Epithelial cell of prostate (primary cell): ENCODE results near the gene OR5H14.
"Not testable (repeated sequence)": the region's sequence is repeated elsewhere in the genome, so short reads cannot be mapped to it uniquely, and the experiment has no call there.

ENCODE experiments used
- DNase-seq: peaks from one replicate; pipeline ENCODE4 v3.0.0-alpha.2; 2011; ENCODE audit warnings: low read depth, low spot score
- H3K27ac ChIP-seq: fragments of 450-650 bp; 2 replicates; pipeline ENCODE4 v1.5.1; 2017; ENCODE audit warnings: mild to moderate bottlenecking

Gene OR5H14

DNA sequence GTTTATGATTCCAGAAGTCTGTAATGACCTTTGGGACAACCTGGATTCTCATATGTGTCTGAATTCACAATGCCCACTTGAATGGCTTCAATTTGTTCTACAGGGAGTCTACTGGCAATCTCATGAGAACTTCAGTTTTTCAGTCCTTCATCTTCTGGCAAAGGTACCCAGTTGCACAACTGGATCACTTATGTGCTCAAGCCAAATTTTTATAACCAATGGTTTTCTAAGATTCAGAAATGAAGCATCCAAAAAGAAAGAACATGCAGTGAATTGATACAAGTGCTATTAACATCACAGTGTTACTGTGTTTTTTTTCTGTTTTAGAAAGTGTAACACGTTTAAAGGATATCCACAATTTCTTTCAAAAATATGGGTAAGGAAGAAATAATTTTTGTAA is at the start of gene OR5H14:
OR5H14 (plus strand) TSS at position 301 of the 400 bp plus-strand sequence. CDS start 1,907 bp downstream, outside the sequence.
- H3K27ac ChIP-seq: no peak within 1 kb of the TSS
- DNase-seq: no peak

- no peak overlapping the region for H3K27ac ChIP-seq
- DNase-seq: no peak
These were observed 47.4 kb upstream of the OR5H14 start for GRCh38 chr3:98099848-98100247.

- no peak for DNase-seq
- H3K27ac ChIP-seq: no peak overlapping the region
These were observed 39.1 kb upstream of the OR5H14 start for GRCh38 chr3:98108162-98108561.

DNA sequence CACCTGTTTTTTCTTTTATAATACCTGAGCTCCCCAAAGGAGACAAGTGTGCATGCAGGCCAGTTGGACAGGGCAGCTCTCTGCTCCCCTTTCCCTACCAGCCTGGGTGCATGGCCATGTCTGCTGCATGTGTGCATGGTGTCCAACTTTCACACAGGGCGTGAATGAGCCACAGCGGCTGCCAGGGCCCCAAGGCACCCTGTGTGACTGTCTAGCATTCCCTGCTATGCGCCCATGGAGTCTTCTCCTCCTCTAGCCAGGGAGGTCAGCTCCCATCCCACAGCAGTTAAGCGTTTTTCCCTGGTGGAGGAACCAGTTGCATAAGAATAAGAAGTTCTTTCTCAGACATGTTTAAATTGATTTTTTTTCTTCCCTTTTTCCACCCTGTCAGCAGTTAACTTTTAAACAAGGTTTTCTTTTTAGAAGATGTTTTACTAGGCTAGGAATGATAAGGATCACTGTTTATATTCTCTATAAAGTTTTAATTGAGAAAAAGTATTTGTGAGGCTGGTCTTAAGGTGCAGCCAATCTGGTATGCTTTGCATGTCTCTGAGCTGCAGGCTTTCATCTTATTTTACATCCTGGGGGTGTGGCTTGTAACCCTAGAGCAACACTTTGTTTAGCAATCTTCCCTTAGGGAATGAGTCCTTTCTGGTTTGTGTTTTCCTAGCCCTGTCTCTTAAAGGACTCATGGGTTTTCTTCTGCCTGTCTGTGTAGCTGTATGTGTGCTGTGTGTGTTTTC is 37.3 kb upstream of the OR5H14 start:
- H3K27ac ChIP-seq: no peak overlapping the region
- no peak for DNase-seq

DNA sequence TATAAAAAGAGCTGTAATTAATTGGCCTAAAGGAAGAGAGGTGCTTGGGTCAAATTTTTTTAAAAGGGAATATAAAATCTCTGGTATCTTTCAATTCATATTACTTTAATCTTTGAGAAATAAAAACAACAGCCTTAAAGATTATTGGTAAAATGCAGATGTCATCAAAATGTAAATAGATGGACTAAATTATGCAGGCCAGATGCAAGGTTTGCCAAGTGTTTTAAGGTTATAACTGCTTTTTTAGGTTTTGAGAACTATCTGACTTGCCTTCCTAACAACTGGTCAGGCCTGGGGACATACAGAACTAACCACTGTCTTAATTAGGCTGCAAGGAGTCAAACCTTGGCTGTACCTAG is 36.8 kb upstream of the OR5H14 start:
- H3K27ac ChIP-seq: no peak overlapping the region
- DNase-seq: no peak

DNA sequence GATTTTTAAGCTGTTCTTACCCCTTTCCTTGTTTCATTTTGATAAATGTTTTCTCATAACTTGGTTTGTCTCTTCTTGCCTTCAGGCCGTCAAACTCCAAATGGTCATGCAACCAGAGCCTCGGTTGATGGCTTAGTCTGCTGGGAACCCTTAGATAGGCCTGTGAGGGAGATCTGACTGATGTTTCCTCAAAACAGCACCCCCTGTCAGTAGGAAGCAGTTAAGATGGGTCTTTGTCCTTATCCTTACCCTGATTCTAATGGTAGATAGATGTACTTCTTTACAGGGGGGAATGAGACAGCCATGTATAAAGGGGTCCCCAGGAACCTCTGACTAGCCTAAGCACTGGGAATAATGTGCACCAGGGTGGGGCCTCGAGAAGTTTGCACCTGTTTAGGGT is 33.0 kb upstream of the OR5H14 start:
- DNase-seq: no peak

GRCh38 chr3:98115717-98116116 is 31.6 kb upstream of the OR5H14 start:
- DNase-seq: no peak
- no peak overlapping the region for H3K27ac ChIP-seq

More for the DNA sequence above, 33.0 kb upstream of the OR5H14 start:
- no peak overlapping the region for H3K27ac ChIP-seq

GRCh38 chr3:98130421-98130820 is 16.9 kb upstream of the OR5H14 start, which contains the start of gene OR5H1:
Gene OR5H1, plus strand, starts transcription at chr3:98130721. Its CDS starts 1,977 bp downstream, at chr3:98132698.
- no peak for DNase-seq
- H3K27ac ChIP-seq: no peak within 1 kb of the TSS

DNA sequence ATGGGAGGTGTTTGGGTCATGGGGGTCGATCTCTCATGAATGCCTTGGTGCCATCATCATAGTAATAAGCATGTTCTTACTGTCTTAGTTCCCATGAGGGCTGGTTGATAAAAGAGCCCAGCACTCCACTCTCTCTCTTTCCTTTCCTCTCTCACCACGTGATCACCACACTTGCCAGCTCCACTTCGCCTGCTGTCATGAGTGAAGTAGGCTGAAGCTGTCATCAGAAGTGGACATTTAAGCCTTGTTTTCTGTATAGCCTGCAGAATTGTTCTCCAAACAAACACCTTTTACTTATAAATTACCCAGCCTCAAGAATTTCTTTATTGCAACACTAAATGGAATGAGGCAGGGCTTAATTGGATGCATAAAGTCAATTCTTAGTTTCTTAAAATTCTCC is 10.6 kb upstream of the OR5H14 start:
- no peak overlapping the region for H3K27ac ChIP-seq

DNA sequence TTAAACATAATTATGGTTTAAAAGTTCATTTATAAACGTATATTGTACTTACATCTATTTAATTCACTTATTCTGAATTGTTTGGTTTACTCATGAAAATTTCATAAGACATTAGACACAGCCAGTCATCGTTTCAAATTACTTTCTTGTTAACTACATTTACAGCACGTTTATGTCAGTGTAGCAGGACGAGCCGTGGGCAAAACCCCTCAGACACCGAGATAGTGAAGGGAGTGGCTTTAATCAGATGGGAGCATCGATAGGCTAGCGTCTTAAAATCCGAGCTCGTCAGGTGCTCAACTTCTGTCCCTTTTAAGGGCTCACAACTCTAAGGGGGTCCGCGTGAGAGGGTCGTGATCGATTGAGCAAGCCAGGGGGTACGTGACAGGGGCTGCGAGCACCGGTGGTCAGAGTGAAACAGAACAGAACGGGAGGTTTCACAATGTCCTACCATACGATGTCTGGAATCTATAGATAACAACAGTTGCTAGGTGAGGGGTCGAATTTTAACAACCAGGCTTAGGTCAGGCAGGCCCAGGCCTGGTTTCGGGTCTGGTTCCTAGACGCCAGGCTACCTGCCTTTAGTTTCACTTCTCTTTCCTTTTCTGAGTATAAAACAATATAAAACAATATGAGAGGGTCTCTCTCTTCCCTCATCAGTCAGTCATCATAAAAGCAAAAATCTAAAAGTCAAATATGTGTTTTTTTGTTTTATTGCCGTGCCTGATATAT is 9.3 kb upstream of the OR5H14 start:
- not testable (repeated sequence) for H3K27ac ChIP-seq, DNase-seq

More for the DNA sequence above, 10.6 kb upstream of the OR5H14 start:
- no peak for DNase-seq

DNA sequence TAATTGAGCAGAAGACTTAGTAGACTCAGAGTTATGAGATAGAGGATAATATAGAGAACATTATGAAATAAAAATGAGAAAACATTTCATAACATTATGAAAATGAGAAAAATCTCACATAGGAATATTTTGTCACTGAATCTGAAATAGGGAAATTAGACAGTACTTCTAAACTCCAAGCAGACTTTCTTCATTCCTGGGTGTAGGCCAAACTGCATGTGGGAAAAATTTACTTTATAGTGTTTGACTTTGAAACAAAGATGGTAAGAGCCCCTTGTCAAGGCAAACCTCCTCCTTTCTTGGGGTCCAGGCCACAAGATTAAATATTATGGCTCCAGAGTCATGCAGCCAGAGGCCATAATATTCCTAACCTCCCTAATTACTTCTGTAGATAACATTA is 6.7 kb upstream of the OR5H14 start:
- H3K27ac ChIP-seq: no peak overlapping the region
- no peak for DNase-seq

DNA sequence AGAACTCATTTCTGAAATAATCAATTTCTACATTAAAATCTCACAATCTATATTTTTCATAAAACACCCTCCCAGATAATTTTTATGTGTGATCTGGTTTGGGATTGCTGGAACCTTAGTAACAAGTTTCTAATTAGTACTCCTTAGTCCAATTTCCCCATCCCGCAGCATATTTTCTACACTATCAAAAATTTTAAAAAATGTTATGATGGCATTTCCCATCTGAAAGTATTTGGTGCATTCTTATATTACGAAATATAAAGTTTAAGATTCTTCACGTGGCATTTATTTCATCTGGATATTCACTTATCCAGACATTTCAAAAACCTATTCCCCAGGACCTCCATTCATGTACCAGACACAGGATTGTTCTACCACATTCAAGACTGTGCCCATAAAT is 1.5 kb downstream of the OR5H14 start:
- no peak overlapping the region for H3K27ac ChIP-seq
- no peak for DNase-seq

DNA sequence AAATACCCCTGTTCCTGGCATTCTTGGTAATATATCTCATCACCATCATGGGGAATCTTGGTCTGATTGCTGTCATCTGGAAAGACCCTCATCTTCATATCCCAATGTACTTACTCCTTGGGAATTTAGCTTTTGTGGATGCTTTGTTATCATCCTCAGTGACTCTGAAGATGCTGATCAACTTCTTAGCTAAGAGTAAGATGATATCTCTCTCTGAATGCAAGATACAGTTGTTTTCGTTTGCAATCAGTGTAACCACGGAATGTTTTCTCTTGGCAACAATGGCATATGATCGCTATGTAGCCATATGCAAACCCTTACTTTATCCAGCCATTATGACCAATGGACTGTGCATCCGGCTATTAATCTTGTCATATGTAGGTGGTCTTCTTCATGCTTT is 2.2 kb downstream of the OR5H14 start:
- not testable (repeated sequence) for DNase-seq, H3K27ac ChIP-seq

DNA sequence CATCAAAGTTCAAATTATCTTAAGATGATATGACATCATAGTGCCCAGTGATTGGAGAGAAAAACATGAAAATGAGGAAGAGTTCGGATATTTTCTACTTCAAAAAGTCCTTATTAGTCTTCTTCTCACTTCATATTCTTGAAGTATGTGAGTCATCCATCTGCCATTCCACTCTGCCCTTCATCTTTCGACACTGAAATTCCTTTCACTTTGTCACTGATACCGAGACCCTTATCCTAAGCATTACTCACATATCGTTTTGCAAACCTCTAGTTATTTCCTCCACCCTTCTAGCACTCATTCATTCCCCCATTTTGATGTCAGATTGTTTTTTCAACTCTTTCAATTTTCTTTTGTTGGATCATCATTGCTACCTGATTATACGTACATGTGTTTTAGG is 4.0 kb downstream of the OR5H14 start:
- no peak for DNase-seq
- H3K27ac ChIP-seq: no peak overlapping the region

- H3K27ac ChIP-seq: no peak within 1 kb of the TSS
- DNase-seq: no peak
These were observed 19.1 kb downstream of the OR5H14 start, which contains the start of gene OR5H15 for GRCh38 chr3:98166396-98166795. Gene OR5H15, plus strand, starts transcription at chr3:98166696. Its CDS starts 2,004 bp downstream, at chr3:98168700.

GRCh38 chr3:98171071-98171470 is 23.8 kb downstream of the OR5H14 start:
- DNase-seq: no peak

GRCh38 chr3:98172621-98173020 is 25.3 kb downstream of the OR5H14 start:
- no peak overlapping the region for H3K27ac ChIP-seq
- DNase-seq: no peak

More at GRCh38 chr3:98171071-98171470, 23.8 kb downstream of the OR5H14 start:
- H3K27ac ChIP-seq: no peak overlapping the region

DNA sequence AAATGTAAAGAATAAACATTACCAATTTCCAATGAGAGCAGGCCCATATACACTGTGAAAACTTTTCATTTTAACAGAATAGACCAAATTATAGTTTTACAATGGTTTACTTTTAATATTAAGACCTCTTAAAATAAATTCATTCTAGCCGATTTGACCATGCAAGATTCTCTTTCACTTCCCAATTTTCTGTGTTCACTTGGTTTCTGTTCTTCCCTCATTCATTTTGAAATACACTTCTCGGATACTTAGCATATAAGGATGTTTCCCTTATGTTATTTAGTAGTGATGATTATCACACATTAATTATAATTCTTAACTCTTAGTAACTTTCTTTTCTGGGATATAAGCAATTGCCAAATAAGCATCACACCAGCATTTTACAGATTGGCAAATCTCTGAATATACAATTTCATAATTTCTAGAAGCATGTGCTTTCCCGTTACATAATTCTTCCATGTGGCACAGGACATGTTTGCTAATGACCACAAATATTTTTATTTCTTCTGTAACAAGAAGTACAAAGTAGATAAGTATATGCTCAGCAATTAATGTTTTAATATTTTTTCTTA is 33.1 kb downstream of the OR5H14 start:
- H3K27ac ChIP-seq: no peak overlapping the region
- no peak for DNase-seq

GRCh38 chr3:98182196-98182595 is 34.9 kb downstream of the OR5H14 start:
- no peak overlapping the region for H3K27ac ChIP-seq
- DNase-seq: no peak

GRCh38 chr3:98185180-98185579 is 37.9 kb downstream of the OR5H14 start:
- no peak for DNase-seq
- no peak overlapping the region for H3K27ac ChIP-seq

DNA sequence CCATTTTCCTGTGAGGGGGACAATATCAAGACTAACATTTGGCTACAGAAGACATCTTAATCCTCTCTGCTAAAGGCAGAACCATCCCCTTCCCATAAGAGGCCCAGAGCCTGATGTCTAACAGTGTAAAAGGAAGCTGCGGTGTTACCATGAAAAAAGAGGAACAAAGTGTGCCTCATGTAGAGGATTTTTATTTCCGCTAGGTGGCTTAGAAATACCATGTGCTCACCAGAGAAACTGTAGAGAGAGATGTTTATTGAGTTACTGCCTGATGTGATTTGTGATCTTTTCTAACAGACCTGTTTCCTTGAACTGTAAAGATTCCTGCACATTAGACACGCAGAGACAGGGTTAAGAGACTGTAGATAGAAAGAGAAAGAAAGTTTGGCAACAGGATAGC is 41.3 kb downstream of the OR5H14 start:
- no peak overlapping the region for H3K27ac ChIP-seq
- DNase-seq: no peak
